NCI-H146 (cell line): ENCODE measurements around the gene POC1A.

Experiments used
- DNase-seq: peaks from one replicate; lab custom pipeline; 2025; lab: John Stamatoyannopoulos, UW

POC1A gene

DNA sequence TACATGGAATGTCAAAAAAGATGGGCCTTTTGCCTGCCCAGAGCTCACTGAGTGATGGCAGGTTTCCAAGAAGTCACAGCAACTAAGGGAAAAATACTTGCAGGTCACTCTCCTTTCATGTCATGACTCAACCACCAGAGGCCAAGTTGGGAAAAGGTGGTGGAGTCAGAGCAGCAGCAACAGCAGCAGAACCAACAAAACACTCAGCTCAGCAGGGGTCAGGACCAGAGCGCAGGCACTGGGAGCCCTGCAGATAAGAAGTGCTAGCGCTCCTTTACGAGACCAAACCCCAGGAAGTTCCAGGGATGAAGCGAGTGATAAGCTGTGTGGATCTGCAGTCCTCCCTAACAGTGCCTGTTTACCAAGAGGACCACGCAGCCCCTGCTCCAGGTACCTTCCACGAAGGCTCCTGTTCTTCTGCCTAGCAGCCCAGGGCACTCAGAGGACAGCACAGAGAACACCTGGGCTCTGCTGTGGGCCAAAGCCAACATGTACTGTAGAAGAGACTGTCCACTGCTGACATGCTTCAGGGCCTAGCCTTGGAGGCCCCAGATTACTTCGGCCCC, 26.0 kb downstream of the POC1A start:
- peak; percentile 46 for DNase-seq

DNA sequence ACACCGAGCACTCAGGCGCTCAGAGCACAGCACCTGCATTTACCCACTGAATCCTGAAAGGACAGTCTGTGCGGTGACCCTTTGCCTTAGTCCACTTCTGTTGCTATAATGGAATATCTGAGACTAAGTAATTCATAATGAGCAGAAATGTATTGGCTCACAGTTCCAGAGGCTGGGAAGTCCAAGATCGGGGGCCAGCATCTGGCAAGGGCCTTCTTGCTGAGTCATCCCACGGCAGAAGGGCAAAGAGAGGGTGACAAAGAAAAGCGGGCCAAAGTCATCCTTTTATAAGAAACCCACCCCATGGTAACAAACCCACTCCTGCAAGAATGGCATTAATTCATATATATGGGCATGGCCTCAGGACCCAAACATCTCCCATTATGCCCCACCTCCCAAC, 27.7 kb downstream of the POC1A start:
- no peak for DNase-seq

DNA sequence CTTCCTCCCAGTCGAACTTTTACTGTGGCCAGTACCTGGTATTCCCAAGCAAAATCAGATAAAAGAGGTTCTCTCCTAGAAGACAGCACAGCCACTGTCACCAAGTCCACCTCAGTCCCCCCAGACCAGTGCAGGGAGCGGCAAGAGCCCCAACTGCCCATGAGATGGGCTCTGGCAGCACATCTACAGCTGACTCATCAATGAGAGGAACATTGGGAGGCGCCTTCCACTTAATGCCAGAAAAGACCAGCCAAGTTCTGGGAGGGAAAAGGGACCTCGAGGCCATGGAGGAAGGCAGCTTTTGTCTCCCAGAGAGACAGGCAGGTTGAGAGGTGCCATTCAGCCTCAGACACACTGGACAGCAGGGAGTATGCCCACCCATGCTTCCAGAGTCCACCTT, 28.2 kb downstream of the POC1A start:
- no peak for DNase-seq

DNA sequence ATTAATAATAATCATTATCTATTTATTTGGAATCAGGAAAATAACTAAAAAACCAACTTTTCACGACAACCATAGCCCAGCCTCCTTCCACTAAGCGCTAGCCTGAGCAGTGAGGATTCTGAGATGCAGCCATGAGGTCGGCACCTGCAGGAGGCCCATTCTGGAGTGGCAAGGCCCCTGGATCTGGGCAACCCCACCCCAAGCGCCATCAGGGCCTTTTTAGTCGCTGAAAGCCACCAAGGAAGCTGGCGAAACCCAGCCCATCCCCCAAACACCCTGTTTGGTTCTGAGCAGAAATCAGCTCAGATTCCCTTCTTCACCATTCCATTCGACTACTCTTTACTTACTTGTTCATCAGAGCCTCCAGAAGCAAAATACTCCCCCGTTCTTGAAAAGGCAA, 29.5 kb downstream of the POC1A start:
- DNase-seq = no peak

DNA sequence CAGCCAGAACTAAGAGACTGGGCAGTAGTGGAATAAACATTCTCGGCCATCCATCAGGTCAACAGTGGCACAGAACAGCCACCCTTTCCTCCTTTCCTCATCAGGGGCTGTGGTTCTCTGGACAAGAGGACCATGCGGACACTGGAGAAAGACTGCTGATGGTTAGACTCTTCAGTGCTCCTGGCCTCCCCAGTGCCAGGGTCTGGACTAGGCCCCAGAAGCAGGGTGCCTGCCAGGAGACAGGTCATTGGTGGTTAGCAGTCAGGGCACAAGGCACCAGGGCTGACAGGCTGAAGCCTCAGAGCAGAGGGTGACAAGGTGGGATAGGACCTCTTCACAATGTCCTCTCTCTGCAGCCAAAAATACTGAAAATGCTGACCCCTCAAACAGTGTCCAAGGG, 30.1 kb downstream of the POC1A start:
- no peak for DNase-seq

DNA sequence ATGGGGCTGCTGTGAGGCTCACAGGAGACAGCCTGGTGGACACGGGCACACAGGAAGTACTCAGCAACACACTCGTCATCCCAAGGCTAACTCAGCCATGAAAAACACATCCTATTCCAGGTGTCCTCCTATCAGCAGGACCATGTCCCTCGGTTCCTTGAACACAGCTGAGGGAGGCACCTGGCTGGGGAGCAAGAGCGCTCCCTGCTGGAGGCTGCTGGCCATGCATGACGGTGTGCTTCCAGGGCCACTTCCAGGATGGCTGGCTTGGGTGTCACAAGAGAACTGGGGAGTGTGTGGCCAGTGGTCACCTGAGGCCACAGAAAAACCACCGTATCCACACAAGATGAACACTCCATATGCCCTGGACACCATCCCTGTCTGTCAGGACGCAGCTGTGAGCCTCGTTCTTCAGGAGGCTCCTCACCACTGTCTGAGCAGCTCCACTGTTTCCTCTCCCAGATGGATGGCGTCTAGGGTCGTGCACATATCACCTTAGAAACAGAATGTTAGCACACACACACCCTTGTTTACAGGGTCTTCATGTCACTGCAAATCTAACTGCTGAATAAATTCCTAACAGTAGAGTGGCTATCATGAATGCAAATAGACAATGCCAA, 31.0 kb downstream of the POC1A start:
- peak; percentile 63 for DNase-seq

DNA sequence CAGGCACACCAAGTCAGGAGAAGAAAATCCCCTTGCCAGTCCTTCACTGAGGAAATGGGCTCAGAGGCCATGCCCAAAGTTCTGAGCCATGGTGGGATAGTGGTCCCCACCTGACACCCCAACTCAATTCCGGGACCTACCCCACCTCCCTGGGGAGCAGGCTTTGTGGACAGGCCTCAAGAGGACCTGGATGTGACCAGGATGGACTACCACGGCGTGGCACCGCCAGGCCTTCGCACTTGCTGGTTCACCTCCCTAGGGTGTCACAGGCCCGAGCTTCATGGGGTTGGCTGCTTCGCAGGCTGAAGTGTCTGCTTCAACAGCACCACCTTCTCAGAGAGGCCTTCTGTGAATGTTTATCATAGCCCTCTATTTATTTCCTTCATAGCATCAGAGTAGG, 31.7 kb downstream of the POC1A start:
- DNase-seq = no peak

DNA sequence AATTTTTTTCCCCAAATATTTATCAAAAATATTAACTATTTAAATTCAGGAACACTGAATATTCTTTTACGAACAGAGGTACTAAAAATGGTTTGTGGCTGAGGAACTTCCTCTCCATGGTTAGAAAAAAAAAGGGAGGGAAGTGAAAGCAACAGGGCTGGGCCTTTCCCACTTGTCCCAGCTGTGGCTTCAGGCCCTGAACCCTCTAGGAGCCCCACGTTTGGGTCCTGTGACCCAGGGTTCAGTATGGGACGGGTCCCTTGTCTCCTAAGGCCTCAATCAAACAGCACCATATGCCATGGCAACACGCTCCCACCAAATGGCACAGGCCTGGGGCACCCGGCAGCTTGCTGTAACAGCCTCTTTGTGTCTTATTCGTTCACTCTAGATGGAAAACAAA, 32.4 kb downstream of the POC1A start:
- no peak for DNase-seq

DNA sequence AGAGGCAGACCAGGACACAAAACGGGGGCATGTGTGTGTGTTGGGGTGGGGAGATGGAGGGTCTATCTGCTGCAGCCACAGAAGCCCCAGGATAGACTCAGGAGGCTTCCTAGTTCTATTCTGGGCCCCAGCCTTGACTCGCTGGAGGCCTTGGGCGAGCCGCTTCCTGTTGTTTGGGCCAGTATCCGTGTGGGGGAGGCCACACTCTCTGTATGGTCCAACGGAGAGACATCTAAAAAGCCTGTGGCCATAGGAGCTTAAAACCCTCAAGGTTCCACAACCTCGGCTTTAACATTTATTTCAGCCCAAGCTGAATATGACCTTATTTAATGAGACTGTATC, 32.8 kb downstream of the POC1A start:
- no peak for DNase-seq

DNA sequence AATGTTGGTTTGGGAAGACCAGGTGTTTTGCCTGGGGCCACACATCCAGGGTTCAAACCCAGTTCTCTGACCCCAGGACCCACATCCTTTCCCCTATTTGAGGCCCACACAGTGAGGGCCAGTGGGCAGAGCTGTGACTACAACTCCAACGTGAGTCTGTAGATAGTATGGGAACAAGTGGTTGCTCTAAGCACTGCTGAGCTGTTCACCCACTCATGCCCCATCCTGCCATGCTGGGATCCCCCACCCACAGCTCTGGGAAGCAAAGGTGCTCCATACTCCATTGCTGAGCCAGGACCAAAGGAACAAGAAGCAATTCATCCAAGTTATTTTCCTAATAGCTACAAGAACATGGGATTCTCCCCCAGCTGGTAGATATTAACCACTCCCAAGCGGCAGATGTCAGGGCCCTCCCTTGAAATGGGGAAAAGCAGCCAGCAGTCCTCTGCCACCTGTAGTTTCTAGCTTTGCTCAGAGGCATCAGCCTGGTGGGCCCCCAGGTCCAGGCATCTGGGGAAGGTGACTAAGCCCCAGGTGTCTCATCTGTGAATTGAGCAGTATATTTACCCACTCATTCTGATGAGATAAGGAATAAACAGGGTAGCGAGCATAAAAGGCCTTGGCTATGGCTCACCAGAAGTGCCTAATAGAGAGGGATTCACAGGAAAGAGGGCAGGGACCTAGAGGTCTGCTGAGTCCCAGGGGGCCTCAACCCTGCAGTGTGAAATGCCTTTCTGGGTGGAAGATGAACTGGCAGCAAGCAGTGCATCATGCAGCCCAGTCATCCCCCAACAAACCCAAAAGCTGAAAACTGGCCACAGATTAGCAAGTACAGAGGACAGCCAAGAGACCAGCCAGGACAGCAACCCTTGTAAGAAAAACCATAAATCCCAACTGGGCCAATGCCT, 33.4 kb downstream of the POC1A start:
- peak; percentile 91 for DNase-seq

DNA sequence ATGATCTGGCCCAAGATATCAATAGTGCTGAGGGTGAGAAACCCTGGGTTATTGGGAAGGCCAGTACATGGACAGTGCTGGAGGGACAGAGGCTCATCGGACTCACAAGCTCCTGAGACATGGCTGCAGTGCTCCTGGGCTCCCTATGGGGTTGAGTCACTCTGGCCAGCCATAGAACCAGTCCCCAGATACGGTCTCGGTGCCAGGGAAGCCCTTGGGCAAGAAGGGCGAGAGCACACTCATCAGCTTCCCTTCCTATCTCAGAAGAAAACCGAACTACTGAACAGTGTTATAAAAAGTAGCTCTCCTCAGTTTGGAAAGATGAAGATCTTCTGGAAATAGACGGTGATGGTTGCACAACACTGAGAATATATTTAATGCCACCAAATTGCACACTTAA, 34.4 kb downstream of the POC1A start:
- DNase-seq = no peak

DNA sequence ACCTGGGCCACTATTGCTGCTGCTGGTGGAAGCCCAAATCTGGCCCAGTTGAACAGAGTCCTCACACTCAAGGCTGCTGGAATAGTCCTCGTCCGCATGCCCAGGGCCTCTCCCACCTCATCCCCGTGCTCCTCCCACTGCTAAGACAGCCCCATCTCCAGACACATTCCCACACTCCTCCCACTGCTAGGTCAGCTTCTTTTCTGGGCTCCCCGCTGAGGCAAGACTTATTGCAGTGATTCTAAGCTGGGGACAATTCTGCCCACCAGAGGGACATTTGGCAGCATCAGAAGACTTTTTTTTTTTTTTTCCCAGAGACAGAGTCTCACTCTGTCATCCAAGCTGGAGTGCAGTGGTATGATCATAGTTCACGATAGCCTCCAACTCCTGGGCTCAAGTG, 35.1 kb downstream of the POC1A start:
- no peak for DNase-seq

DNA sequence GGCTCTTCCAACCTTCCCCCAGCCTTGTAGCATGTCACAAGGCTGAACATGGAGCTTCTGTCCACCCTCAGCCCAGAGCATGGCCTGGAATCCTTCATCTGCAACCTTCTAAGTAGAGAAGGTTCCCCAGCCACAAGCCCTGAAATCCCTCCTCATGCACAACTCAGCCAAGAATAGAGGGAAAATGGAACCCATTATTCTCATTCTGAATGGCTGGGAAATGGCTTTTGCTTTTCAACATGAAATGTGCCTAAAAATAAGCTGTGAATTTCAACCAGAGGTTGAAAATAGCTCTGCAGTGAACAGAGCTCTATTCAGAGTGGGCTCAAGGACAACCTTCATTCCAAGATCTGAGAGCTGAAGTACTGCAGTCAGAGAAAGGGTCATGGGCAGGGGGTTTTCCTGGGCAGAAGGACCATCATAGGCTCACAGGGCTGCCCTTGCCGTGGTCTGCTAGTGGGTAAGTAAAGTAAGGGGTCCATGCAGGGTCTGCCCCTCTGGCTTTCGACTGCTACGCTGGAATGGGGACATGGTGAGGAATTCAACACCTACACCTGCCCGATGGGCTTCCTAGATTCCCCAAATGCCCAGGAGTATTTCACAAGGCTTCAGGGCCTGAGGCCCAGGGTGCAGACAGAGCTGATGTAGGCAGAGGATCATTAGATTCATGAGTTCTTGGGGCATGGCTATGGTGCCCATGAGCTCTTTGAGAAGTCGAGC, 35.9 kb downstream of the POC1A start:
- DNase-seq = no peak

DNA sequence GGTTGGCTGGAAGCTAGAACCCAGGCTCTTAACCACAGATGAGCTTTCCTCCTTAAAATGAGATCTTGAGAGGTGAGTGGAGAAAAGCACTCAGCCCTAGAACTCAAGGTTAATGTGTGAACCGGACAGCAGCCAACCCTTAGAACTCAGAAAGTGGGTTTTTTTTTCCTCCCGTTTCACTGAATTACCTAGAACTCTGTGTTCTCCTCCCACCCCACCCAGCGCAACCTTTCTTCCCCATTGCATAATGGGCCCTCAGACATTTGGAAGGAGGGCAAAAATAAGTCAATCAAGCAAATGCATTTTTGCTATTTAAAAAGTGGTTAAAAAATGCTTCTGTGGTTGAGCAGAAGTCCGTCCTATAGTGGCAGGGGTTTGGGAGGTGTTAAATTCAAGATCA, 36.7 kb downstream of the POC1A start:
- DNase-seq = no peak

DNA sequence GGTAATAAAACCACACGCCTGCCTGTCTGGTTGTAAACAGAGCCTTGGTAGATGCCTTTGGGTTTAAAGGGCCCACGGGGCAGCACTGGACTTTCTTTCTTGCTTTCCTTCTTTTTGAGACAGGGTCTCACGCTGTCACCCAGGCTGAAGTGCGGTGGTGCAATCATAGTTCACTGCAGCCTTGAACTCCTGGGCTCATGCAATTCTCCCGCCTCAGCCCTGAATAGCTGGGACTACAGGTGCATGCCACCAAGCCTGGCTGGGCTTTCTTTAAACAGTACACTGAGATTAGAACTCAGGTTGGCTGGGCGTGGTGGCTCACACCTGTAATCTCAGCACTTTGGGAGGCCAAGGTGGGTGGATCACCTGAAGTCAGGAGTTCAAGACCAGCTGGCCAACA, 42.2 kb downstream of the POC1A start:
- DNase-seq = no peak

DNA sequence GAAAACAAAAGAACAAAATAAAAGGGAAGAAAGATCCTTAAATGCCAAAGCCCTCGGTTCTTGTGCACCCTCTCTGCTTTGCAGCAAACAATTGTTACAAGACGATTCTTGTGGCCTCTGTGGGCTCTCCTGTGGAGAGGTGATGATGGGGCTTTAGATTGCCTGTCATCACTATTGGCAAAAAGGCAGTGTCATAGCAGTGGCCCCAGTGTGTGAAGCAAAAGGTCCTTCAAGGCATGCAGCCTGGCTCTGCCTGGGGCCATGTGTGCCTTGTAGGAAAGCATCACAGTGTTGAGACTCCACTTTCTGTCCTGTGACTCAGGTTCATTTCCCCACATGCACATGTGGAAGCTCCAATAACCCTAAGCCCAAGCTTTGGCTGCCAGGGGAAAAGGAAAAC, 43.7 kb downstream of the POC1A start:
- no peak for DNase-seq

DNA sequence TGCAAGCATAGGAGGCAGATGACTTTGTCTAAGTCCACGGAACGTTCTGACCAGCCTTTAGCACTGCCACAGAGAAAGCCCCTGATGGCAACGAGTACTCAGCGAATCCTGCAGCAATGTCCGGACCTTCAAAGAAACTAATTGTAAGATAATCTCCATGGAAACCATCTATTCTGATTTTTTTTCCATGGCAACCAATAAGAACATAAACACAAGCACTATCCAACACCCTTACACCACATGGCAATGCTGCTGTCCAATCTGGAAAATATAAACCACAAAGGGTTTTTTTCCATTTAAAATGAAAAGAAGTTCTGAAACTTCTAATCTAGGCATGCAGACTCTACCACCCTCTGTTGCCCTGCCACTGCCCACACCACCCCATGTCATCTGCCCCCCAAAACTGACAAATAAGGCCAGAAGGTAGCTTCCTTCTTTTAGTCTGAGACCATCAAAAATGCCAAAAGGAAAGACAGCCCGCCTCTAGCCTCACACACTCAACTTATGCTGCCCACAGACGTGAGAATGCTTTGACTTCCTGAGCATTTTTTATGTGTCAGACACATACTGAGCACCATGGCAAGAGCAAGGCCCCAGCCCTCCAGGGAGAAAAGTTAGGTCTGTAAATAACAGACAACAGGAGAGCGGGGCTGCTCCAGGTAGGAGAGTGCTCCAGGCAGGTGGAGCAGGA, 44.5 kb downstream of the POC1A start:
- no peak for DNase-seq

DNA sequence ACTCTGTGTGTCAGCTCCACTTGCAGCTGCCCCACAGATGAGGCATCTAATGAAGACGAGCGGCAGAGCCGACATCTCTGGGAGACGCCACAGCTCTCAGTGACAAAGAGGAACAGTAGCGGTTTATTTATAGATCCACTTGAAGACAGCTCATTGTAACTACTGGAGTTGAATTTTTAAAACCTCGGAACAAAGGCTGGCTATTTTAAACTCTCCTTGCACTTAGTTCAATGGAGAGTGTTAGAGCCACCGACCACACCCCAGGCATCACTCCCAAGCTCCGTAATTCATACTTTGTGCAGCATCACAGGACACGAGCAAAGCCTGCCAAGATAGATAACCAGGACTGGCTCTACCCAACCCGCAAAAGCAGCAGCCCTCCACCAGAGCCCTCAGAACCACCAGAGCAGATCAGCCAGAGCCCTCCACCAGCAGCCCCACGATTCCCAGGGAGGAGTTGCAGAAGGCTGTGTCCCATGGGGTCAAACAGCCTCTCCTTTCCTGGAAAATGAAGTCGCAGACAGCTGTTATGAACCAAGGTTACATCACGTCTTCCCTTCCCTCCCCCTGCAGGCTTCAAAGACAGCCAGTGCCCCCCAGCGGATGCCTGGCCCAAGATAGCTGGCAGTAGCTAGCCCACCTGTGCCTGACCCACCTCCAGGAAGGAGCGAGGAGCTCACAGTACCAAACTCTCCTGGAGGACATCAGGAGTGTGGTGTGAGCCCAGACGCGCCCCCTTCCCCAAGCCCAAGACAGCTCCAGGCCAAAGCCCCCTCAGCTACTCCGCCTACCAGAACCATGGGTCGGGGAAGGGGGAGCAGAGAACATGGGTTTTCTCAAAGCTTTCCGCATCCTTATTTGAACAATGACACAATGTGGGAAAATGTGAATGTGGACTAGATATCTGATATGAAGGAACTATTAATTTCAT, 45.7 kb downstream of the POC1A start:
- no peak for DNase-seq

DNA sequence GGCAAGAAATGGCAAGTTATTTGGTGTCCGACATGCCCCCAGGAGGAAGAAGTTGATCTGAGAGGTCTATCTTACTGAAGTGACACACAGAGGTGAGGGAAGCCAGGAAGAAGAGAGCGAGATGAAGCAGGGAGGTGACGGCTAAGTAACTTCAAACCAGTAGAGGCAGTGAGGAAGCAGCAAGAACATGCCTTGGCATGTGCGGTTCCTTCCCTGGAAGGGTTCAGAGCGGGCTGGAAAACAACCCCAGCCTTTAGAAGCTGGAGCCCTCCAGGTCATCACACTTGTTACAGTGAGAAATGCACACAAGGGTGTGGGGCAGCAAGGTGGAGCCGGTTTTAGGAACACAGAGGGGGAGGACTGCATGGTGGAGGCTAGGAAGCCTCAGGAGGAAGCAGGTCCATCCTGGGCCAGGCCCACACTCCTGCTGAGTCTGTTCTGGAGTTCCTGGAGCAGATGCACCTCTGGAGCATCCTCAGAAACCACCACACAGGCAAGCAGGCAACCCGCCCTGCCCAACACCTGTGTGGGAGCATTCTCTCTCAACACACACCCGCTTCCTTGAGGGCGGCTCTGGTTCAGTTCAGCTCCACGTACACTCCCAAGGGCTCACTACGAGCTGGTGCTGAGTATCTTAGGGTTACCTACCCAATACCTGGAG, 47.1 kb downstream of the POC1A start:
- DNase-seq = no peak
